K562 (cell line): ENCODE measurements around the gene CECR2. TPM values are rescaled to one million over a fixed set of nuclear protein-coding genes. Genes with fewer than 3 reads are reported as not detected.
A peak's percentile ranks its signal among the peaks of the same experiment; 100 is the strongest.

Source experiments
- BHLHE40 ChIP-seq: IDR thresholded peaks from 2 replicates; pipeline ENCODE4 v1.6.1; 2011; ENCODE audit warnings: low read length, improper control_type of control experiment
- BRF2 ChIP-seq: IDR thresholded peaks from 3 replicates; pipeline ENCODE4 v1.6.1; 2011; ENCODE audit warnings: borderline replicate concordance, mild to moderate bottlenecking; ENCODE audit not compliant: insufficient read length, insufficient read depth
- CCNT2 ChIP-seq: IDR thresholded peaks from 2 replicates; pipeline ENCODE4 v1.6.1; 2011; ENCODE audit warnings: borderline replicate concordance, low read depth, mild to moderate bottlenecking, moderate library complexity, mixed read lengths, low read length; ENCODE audit not compliant: insufficient read length; ENCODE audit errors: extremely low read depth
- DMBX1 ChIP-seq: fragments of 250-450 bp; sonication (Bioruptor Pico); IDR thresholded peaks from 2 replicates; pipeline ENCODE4 v1.8.0; 2022; ENCODE audit warnings: inconsistent platforms, mild to moderate bottlenecking, moderate library complexity, borderline replicate concordance
- FOXA3 ChIP-seq, 2 experiments: fragments of 450-650 bp in 1 of 2; sonication (generic) in 1 of 2; formaldehyde crosslinking; IDR thresholded peaks in 1 of 2; conservative IDR thresholded peaks in 1 of 2; 2 replicates each; pipeline versions ENCODE4 v1.4.0 to v1.8.0; 2020 to 2022; ENCODE audit warnings: mild to moderate bottlenecking in 2 of 2, missing genetic modification reagents in 1 of 2
- JUND ChIP-seq, 2 experiments: IDR thresholded peaks; 2 replicates in 1 of 2; 3 replicates in 1 of 2; pipeline ENCODE4 v1.6.1; 2011; ENCODE audit warnings: borderline replicate concordance in 2 of 2, low read depth in 2 of 2, low read length in 2 of 2, improper control_type of control experiment in 1 of 2, missing biosample characterization in 1 of 2, missing genetic modification characterization in 1 of 2, missing genetic modification reagents in 1 of 2
- MGA ChIP-seq: fragments of 450-650 bp; IDR thresholded peaks from 2 replicates; pipeline ENCODE4 v1.6.1; 2016; ENCODE audit warnings: mild to moderate bottlenecking, moderate library complexity
- SIN3A ChIP-seq, 2 experiments: fragments of 150-350 bp in 1 of 2; IDR thresholded peaks; 2 replicates each; pipeline ENCODE4 v1.6.1; 2011 to 2016; ENCODE audit warnings: borderline replicate concordance in 2 of 2, low read depth in 2 of 2, low read length in 2 of 2, mild to moderate bottlenecking in 2 of 2, moderate library complexity in 2 of 2; ENCODE audit not compliant: control insufficient read depth in 1 of 2
- TAF1 ChIP-seq: IDR thresholded peaks from 2 replicates; pipeline ENCODE4 v1.6.1; 2011; ENCODE audit warnings: mild to moderate bottlenecking, low read length, moderate library complexity; ENCODE audit not compliant: insufficient read depth, control insufficient read depth, severe bottlenecking; ENCODE audit errors: extremely low read depth
- TCF7L2 ChIP-seq: fragments of 150-350 bp; IDR thresholded peaks from 2 replicates; pipeline ENCODE4 v1.6.1; 2016; ENCODE audit warnings: low read depth, mild to moderate bottlenecking, low read length, moderate library complexity
- polyA plus RNA-seq, 8 experiments: library from polyadenylated mRNA; depleted of rRNA in 4 of 8; stranded (reverse) in 5 of 8; unstranded in 3 of 8; fragments of >200 nt; fragmentation: Nextera tagmentation in 2 of 8; fragmentation: Illumina TruSeq in 1 of 8; extraction: Ambion mirVana in 2 of 8; extraction: Trizol in 1 of 8; gene quantifications; 2 replicates each; pipeline versions ENCODE4 v1.2.1 to v1.2.3, GENCODE V29; 2011 to 2014; ENCODE audit warnings: inconsistent platforms in 1 of 8, missing spikeins in 1 of 8
- total RNA-seq, 7 experiments: library from RNA; depleted of rRNA in 6 of 7; stranded (reverse); fragments of >200 nt in 6 of 7; fragmentation: Illumina TruSeq in 2 of 7; extraction: Trizol in 2 of 7; gene quantifications; 2 replicates each; pipeline versions ENCODE4 v1.2.1 to v1.2.3, GENCODE V29; 2011 to 2021; ENCODE audit warnings: low replicate concordance in 1 of 7

CECR2 gene
- total and polyA plus RNA-seq, 9 of the 15 experiments (the other 6 are each of a cell fraction or from before 2014, with no cell fraction given): 0.01 to 1.00 (median 0.27) TPM

- TF ChIP-seq DMBX1 (CRISPR knock-in tag): no peak
- TF ChIP-seq FOXA3 (CRISPR knock-in tag; conservative IDR thresholded peaks at IDR 0.05 in 1 of 2, IDR thresholded peaks at IDR 0.05 in 1 of 2): no peak
- TF ChIP-seq BRF2: no peak
- TF ChIP-seq MGA: 0 out of 2 replicates have a peak, but pooled peaks have one; percentile 12
- TF ChIP-seq BHLHE40: no peak; the same call in 1 of the 2 replicates
- TF ChIP-seq CCNT2: no peak
- no peak for TF ChIP-seq SIN3A (IDR thresholded peaks at IDR 0.05; ENCODE audit: borderline replicate concordance in 2 of 2, control insufficient read depth in 1 of 2, low read depth in 2 of 2, low read length in 2 of 2)
- peak; percentile 74; the same call in 1 of the 2 replicates for TF ChIP-seq TCF7L2
- peak; percentile 54 for TF ChIP-seq JUND (IDR thresholded peaks at IDR 0.05; ENCODE audit: borderline replicate concordance, low read depth, low read length)
- TF ChIP-seq JUND (tag; IDR thresholded peaks at IDR 0.05; ENCODE audit: borderline replicate concordance, low read depth, low read length): no peak
- TF ChIP-seq TAF1: no peak
These were observed 464 bp upstream of the CECR2 start (continued) for GRCh38 chr22:17368554-17369438.
